GM12878 (cell line): ENCODE data around the gene BAX. TPM values are rescaled to one million over a fixed set of nuclear protein-coding genes. Genes with fewer than 3 reads are reported as not detected.
A peak's percentile ranks its signal among the peaks of the same experiment; 100 is the strongest.

Experiments
- ATAC-seq: fragments of 200-7000 bp; cut with Tn5 transposase; 3 replicates; pipeline ENCODE4 v1.9.1; 2020; ENCODE audit warnings: mild to moderate bottlenecking, moderate library complexity
- BruUV-seq: library from RNA; stranded (reverse); fragments of 400-500 nt; replicated peaks from 2 replicates; lab custom pipeline; 2021; lab: Mats Ljungman, UMichigan
- CTCF ChIA-PET: fragments of 300-600 bp; sonication (Branson Sonifier 250); formaldehyde crosslinking; extraction: SDS; loops from one replicate; lab custom pipeline; 2021; ENCODE audit warnings: inconsistent platforms; lab: Yijun Ruan, JAX
- POLR2A ChIA-PET: fragments of 350-600 bp; formaldehyde crosslinking; extraction: SDS; loops from one replicate; lab custom pipeline; 2021; ENCODE audit warnings: inconsistent platforms; lab: Charles Lee
- RAD21 ChIA-PET: fragments of 300-600 bp; sonication (Branson Sonifier 250); formaldehyde crosslinking; loops from one replicate; lab custom pipeline; 2023; ENCODE audit warnings: antibody characterized with exemption; ENCODE audit not compliant: unreplicated experiment; lab: Charles Lee
- SMC1A ChIA-PET: fragments of 300-600 bp; sonication (Branson Sonifier 250); formaldehyde crosslinking; loops from one replicate; lab custom pipeline; 2023; ENCODE audit not compliant: unreplicated experiment, uncharacterized antibody; lab: Charles Lee
- DNase-seq: peaks from one replicate; pipeline ENCODE4 v3.0.0-alpha.2; 2011; ENCODE audit warnings: low read depth, low spot score
- FAIRE-seq: peaks from 3 replicates; lab custom pipeline; 2011; peaks lifted over from hg19 to GRCh38; lab: Jason Lieb, UNC
- H2AFZ ChIP-seq: 2 replicates; pipeline ENCODE4 v1.6.0; 2011; ENCODE audit warnings: low read depth, low read length, control low read depth; ENCODE audit not compliant: control insufficient read depth
- H3K27ac ChIP-seq: 2 replicates; pipeline ENCODE4 v1.5.1; 2011; ENCODE audit warnings: control low read depth; ENCODE audit not compliant: control insufficient read depth, insufficient read depth
- H3K27me3 ChIP-seq, 2 experiments: replicated peaks in 1 of 2; 2 replicates each; pipeline versions ENCODE4 v1.6.0 to v1.6.1; 2011; ENCODE audit warnings: low read length in 1 of 2; ENCODE audit not compliant: control insufficient read depth in 2 of 2, insufficient read depth in 2 of 2
- H3K36me3 ChIP-seq, 2 experiments: 2 replicates each; pipeline ENCODE4 v1.5.1; 2011; ENCODE audit warnings: low read length in 1 of 2; ENCODE audit not compliant: control insufficient read depth in 2 of 2, insufficient read depth in 2 of 2
- H3K4me1 ChIP-seq: 2 replicates; pipeline ENCODE4 v1.6.1; 2011; ENCODE audit warnings: mild to moderate bottlenecking, low read length, moderate library complexity, mixed read lengths; ENCODE audit not compliant: control insufficient read depth, insufficient read depth
- H3K4me2 ChIP-seq: 2 replicates; pipeline ENCODE4 v1.6.0; 2011; ENCODE audit warnings: control low read depth; ENCODE audit not compliant: control insufficient read depth, insufficient read depth
- H3K4me3 ChIP-seq: fragments of 200-600 bp; sonication (generic); 2 replicates; pipeline ENCODE4 v1.5.1; 2016
- H3K79me2 ChIP-seq: 2 replicates; pipeline ENCODE4 v1.6.0; 2011; ENCODE audit warnings: low read length; ENCODE audit not compliant: control insufficient read depth, insufficient read depth
- H3K9ac ChIP-seq: 2 replicates; pipeline ENCODE4 v1.8.0; 2011; ENCODE audit warnings: low read length, control low read depth, mixed read lengths; ENCODE audit not compliant: control insufficient read depth, insufficient read depth
- H3K9me3 ChIP-seq: replicated peaks from 3 replicates; pipeline ENCODE4 v1.5.1; 2011; ENCODE audit warnings: mild to moderate bottlenecking, low read length; ENCODE audit not compliant: control insufficient read depth, insufficient read depth
- H4K20me1 ChIP-seq: 2 replicates; pipeline ENCODE4 v1.6.0; 2011; ENCODE audit not compliant: control insufficient read depth, insufficient read depth
- CEBPB ChIP-seq, 2 experiments: fragments of 150-350 bp in 1 of 2; IDR thresholded peaks; 2 replicates each; pipeline ENCODE4 v1.6.1; 2012 to 2014; ENCODE audit warnings: low read depth in 2 of 2, low read length in 2 of 2, borderline replicate concordance in 1 of 2, inconsistent platforms in 1 of 2
- EGR1 ChIP-seq, 2 experiments: IDR thresholded peaks; 1 replicate in 1 of 2; 2 replicates in 1 of 2; pipeline ENCODE4 v1.6.1; 2011 to 2012; ENCODE audit warnings: low read depth in 2 of 2, low read length in 2 of 2, borderline replicate concordance in 1 of 2, mild to moderate bottlenecking in 1 of 2, moderate library complexity in 1 of 2
- HDGF ChIP-seq: fragments of 450-650 bp; IDR thresholded peaks from 2 replicates; pipeline ENCODE4 v1.6.1; 2016; ENCODE audit warnings: antibody characterized with exemption
- JUND ChIP-seq: IDR thresholded peaks from 2 replicates; pipeline ENCODE4 v1.6.1; 2012; ENCODE audit warnings: low read depth, mild to moderate bottlenecking, low read length, improper control_type of control experiment, moderate library complexity
- KAT2A ChIP-seq: conservative IDR thresholded peaks from 2 replicates; pipeline ENCODE4 v1.6.1; 2011; ENCODE audit warnings: low read depth, low read length; ENCODE audit not compliant: control insufficient read depth
- NR2F1 ChIP-seq: fragments of 450-650 bp; conservative IDR thresholded peaks from 2 replicates; pipeline ENCODE4 v1.6.1; 2017; ENCODE audit warnings: mild to moderate bottlenecking
- POLR2A ChIP-seq: IDR thresholded peaks from 2 replicates; pipeline ENCODE4 v1.6.1; 2011; ENCODE audit warnings: low read depth, mild to moderate bottlenecking, low read length
- POU2F2 ChIP-seq: IDR thresholded peaks from 3 replicates; pipeline ENCODE4 v1.6.1; 2011; ENCODE audit warnings: low read depth, mild to moderate bottlenecking, low read length, borderline replicate concordance
- SMAD1 ChIP-seq: fragments of 450-650 bp; IDR thresholded peaks from 2 replicates; pipeline ENCODE4 v1.6.1; 2018; ENCODE audit warnings: mild to moderate bottlenecking, low read depth; ENCODE audit not compliant: partially characterized antibody
- SMC3 ChIP-seq: IDR thresholded peaks from 2 replicates; pipeline ENCODE4 v1.6.1; 2011; ENCODE audit warnings: low read length, improper control_type of control experiment, borderline replicate concordance
- TBL1XR1 ChIP-seq: IDR thresholded peaks from 2 replicates; pipeline ENCODE4 v1.6.1; 2012; ENCODE audit warnings: low read depth, low read length, improper control_type of control experiment
- ZNF24 ChIP-seq: fragments of 450-650 bp; IDR thresholded peaks from 2 replicates; pipeline ENCODE4 v1.6.1; 2017; ENCODE audit warnings: antibody characterized with exemption, mild to moderate bottlenecking
- whole genome bisulfite sequencing: methylation state at CpG from one replicate; pipeline ENCODE4 v1.1.6; 2016; ENCODE audit warnings: low lambda C conversion rate; ENCODE audit not compliant: insufficient replicate concordance, insufficient coverage; ENCODE audit errors: missing lambda C conversion rate; 5-methylcytosine and 5-hydroxymethylcytosine counted together
- in situ Hi-C: fragments of 300-500 bp; cut with MboI; formaldehyde crosslinking; loops from 9 replicates; pipeline ENCODE4 v1.14.3; 2018; ENCODE audit warnings: mixed read lengths
- intact Hi-C: fragments of 100-400 bp; cut with micrococcal nuclease; formaldehyde crosslinking; loops from one replicate; pipeline ENCODE4 v1.14.2; 2022; ENCODE audit not compliant: unreplicated experiment
- polyA plus RNA-seq, 11 experiments: library from polyadenylated mRNA; depleted of rRNA in 4 of 11; unstranded in 6 of 11; stranded (reverse) in 5 of 11; fragments of >200 nt; fragmentation: Nextera tagmentation in 4 of 11; fragmentation: Illumina TruSeq in 1 of 11; extraction: Ambion mirVana in 4 of 11; extraction: Trizol in 1 of 11; gene quantifications; 1 replicate in 1 of 11; 2 replicates in 10 of 11; pipeline versions ENCODE4 v1.2.1 to v1.2.3, GENCODE V29; 2011 to 2016; ENCODE audit warnings: inconsistent platforms in 2 of 11, missing spikeins in 2 of 11, low read depth in 1 of 11
- total RNA-seq, 4 experiments: library from RNA; depleted of rRNA in 3 of 4; stranded (reverse); fragments of >200 nt in 3 of 4; fragmentation: Illumina TruSeq in 1 of 4; extraction: Trizol in 1 of 4; gene quantifications; 2 replicates each; pipeline versions ENCODE4 v1.2.1 to v1.2.3, GENCODE V29; 2013 to 2021
- TF ChIP-seq, protein P1 (sequence below): fragments of 150-350 bp; IDR thresholded peaks from 2 replicates; pipeline ENCODE4 v1.6.1; 2014; ENCODE audit warnings: mild to moderate bottlenecking, low read depth, low read length
- TF ChIP-seq, protein P2 (sequence below): IDR thresholded peaks from 2 replicates; pipeline ENCODE4 v1.6.1; 2012; ENCODE audit warnings: low read length, inconsistent platforms
- TF ChIP-seq, protein P3 (sequence below): fragments of 450-650 bp; IDR thresholded peaks from 2 replicates; pipeline ENCODE4 v1.6.1; 2017; ENCODE audit warnings: mild to moderate bottlenecking, moderate library complexity

Gene BAX
- total and polyA plus RNA-seq, 10 of the 15 experiments (the other 5 are each of a cell fraction or from before 2014, with no cell fraction given): 7.2 to 221 (median 137) TPM

DNA sequence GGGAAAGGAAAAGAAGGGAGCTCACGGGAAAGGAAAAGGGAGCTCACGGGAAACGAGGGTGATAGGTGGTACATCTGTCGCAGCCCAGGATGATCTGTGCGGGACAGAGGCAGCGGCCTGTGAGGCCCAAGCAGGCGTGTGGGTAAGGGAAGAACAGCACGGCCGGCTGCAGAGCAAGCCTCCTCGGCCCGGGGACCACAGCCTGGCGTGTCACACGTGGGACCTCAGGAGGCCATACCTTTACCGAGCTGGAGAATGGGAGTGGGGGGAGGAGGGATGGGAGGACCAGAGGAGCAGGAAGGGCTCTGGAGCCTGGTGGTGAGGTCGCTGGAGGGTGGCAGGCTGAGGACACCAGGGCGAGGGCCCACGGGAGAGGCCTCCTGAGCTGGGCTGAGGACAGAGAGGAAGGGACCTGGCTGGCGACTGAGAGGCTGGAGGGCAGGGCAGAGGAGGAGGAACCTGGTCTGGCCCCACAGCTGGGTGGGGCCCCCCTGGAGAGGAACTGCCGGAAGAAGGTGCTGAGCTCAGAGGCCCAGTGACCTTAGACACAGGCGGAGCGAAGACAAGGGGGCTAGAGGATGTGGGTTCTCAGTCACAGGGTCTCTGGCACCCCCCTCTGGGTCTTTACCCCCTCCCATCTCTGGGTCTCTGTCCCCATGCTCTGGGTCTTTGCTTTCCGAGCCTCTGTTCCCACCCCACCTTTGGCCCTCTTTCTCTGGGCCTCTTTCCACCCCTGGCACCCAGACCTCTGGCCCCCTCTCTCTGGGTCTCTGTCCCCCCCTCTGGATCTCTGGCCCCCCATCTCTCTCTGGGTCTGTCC lies 7.6 kb downstream of the BAX start:
- WGBS: 17% methylated on average over 21 of the region's 22 CpGs
- Histone ChIP-seq H3K4me3 (peak overlapping the region; percentile 56; the same call in 1 of the 2 replicates), H3K9ac (peak overlapping the region; percentile 85), H3K9me3 (no peaks in the 10 kb centered on the region), H3K36me3 (peaks cover 0 to 7% of the 10 kb centered on the region in 2 experiments; a peak in 2 of 4 replicates), H2AFZ (peak overlapping the region; percentile 30), H3K79me2 (peaks cover 33% of the 10 kb centered on the region), H3K27me3 (no peaks in the 10 kb centered on the region), H3K4me2 (peak overlapping the region; percentile 90), H4K20me1 (no peaks in the 10 kb centered on the region), H3K4me1 (peaks cover 32% of the 10 kb centered on the region), H3K27ac (peak overlapping the region; percentile 95)
- BruUV-seq: no TSS peak
- ATAC-seq: peak; percentile 66
- DNase-seq: no peak
- ChIA-PET CTCF (interaction anchor here (0.6 to 1.5 kb wide), 5 partner anchors 8 to 180 kb away, joined by 3 to 8 read pairs (median 5); partner anchors contain the start of genes GYS1 and RUVBL2), POLR2A (interaction anchor here (0.5 to 1.5 kb wide), 17 partner anchors 9 to 367 kb away, joined by 3 to 24 read pairs (median 5); partner anchors contain the start of genes BAX, DHDH, NUCB1 and PPP1R15A), RAD21 (interaction anchor here (0.6 to 1.5 kb wide), 11 partner anchors 9 to 174 kb away, joined by 3 to 9 read pairs (median 4); partner anchors contain the start of genes GYS1, NUCB1, PPP1R15A and RUVBL2), SMC1A (interaction anchor here (0.8 to 1.4 kb wide), 8 partner anchors 8 to 120 kb away, joined by 3 to 5 read pairs (median 3); partner anchors contain the start of gene DHDH)
- FAIRE-seq: peak; percentile 97
- in situ Hi-C loops (no loop called here), intact Hi-C loops (loop anchor here (10.0 kb wide), 1 partner anchor 327 kb away; the partner anchor contains the start of gene DBP)
- TF ChIP-seq HDGF (peak; percentile 98), JUND (no peak), SMAD1 (peak; percentile 73), EGR1 (IDR thresholded peaks at IDR 0.05; ENCODE audit: borderline replicate concordance in 1 of 2, low read depth in 2 of 2, low read length in 2 of 2) (0 out of 3 replicates have a peak, but pooled peaks of 1 of the 2 experiments have one; percentile 0), ZNF24 (no peak), KAT2A (no peak), NR2F1 (peak; percentile 91), POLR2A (peak; percentile 78), SMC3 (no peak), CEBPB (IDR thresholded peaks at IDR 0.05; ENCODE audit: borderline replicate concordance in 1 of 2, low read depth in 2 of 2, low read length in 2 of 2) (no peak), POU2F2 (peak; percentile 70; the same call in 1 of the 3 replicates), TBL1XR1 (no peak)
- TF ChIP-seq, protein P1, sequence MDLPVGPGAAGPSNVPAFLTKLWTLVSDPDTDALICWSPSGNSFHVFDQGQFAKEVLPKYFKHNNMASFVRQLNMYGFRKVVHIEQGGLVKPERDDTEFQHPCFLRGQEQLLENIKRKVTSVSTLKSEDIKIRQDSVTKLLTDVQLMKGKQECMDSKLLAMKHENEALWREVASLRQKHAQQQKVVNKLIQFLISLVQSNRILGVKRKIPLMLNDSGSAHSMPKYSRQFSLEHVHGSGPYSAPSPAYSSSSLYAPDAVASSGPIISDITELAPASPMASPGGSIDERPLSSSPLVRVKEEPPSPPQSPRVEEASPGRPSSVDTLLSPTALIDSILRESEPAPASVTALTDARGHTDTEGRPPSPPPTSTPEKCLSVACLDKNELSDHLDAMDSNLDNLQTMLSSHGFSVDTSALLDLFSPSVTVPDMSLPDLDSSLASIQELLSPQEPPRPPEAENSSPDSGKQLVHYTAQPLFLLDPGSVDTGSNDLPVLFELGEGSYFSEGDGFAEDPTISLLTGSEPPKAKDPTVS: no peak
- TF ChIP-seq, protein P2, sequence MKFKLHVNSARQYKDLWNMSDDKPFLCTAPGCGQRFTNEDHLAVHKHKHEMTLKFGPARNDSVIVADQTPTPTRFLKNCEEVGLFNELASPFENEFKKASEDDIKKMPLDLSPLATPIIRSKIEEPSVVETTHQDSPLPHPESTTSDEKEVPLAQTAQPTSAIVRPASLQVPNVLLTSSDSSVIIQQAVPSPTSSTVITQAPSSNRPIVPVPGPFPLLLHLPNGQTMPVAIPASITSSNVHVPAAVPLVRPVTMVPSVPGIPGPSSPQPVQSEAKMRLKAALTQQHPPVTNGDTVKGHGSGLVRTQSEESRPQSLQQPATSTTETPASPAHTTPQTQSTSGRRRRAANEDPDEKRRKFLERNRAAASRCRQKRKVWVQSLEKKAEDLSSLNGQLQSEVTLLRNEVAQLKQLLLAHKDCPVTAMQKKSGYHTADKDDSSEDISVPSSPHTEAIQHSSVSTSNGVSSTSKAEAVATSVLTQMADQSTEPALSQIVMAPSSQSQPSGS: no peak; the same call in 1 of the 2 replicates
- TF ChIP-seq, protein P3, sequence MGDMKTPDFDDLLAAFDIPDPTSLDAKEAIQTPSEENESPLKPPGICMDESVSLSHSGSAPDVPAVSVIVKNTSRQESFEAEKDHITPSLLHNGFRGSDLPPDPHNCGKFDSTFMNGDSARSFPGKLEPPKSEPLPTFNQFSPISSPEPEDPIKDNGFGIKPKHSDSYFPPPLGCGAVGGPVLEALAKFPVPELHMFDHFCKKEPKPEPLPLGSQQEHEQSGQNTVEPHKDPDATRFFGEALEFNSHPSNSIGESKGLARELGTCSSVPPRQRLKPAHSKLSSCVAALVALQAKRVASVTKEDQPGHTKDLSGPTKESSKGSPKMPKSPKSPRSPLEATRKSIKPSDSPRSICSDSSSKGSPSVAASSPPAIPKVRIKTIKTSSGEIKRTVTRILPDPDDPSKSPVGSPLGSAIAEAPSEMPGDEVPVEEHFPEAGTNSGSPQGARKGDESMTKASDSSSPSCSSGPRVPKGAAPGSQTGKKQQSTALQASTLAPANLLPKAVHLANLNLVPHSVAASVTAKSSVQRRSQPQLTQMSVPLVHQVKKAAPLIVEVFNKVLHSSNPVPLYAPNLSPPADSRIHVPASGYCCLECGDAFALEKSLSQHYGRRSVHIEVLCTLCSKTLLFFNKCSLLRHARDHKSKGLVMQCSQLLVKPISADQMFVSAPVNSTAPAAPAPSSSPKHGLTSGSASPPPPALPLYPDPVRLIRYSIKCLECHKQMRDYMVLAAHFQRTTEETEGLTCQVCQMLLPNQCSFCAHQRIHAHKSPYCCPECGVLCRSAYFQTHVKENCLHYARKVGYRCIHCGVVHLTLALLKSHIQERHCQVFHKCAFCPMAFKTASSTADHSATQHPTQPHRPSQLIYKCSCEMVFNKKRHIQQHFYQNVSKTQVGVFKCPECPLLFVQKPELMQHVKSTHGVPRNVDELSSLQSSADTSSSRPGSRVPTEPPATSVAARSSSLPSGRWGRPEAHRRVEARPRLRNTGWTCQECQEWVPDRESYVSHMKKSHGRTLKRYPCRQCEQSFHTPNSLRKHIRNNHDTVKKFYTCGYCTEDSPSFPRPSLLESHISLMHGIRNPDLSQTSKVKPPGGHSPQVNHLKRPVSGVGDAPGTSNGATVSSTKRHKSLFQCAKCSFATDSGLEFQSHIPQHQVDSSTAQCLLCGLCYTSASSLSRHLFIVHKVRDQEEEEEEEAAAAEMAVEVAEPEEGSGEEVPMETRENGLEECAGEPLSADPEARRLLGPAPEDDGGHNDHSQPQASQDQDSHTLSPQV: no peak
